Erythroblast (primary cell): ENCODE data around the gene MAPT.

Source experiments
- GATA1 ChIP-seq: IDR thresholded peaks from 2 replicates; pipeline ENCODE4 v1.6.1; 2011; ENCODE audit warnings: low read depth, mild to moderate bottlenecking, control low read depth, low read length, moderate library complexity
- POLR2A ChIP-seq: IDR thresholded peaks from 2 replicates; pipeline ENCODE4 v1.6.1; 2011; ENCODE audit warnings: mild to moderate bottlenecking, low read length

GRCh38 chr17:45857977-45858708, 36.2 kb upstream of the MAPT start:
- TF ChIP-seq POLR2A = no peak
- no peak for TF ChIP-seq GATA1
